Measurements from ENCODE around the gene PGLYRP2.

PGLYRP2 gene

DNA sequence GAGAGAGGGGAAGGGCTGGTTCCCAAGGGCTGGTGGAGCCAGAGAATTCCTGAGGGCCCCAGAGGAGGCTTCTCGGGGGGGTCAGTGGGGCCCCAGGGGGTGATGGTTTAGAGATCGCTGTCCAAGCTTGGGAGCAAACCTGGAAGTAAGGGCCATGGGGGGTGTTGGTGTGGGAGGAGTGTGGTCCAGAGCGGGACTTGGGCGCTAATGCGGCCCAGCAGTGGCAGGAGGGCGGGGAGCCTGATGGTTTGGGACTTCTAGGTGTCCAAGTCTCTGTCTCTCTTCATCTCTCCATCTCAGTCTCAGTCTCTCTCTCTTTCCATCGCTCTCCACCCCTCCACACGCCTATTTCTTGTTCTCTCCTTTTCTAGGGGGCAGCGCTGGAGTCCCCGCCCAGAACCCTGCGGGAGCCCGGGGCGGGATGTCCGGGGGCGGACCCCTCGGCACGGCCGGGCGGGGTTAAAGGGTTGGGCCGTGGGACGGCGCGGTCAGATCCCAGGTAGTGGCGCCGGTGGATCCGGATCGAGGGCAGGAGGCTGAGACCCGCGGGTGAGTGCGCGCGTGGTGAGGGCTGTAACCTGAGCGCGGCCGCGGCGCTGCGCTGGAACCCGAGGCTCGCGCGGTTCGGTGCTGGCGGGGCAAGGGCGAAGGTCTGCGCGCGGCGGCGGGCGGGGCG, 28.9 kb upstream of the PGLYRP2 start, which contains the start of gene CYP4F22 (continued):
- TF ChIP-seq, protein P1, sequence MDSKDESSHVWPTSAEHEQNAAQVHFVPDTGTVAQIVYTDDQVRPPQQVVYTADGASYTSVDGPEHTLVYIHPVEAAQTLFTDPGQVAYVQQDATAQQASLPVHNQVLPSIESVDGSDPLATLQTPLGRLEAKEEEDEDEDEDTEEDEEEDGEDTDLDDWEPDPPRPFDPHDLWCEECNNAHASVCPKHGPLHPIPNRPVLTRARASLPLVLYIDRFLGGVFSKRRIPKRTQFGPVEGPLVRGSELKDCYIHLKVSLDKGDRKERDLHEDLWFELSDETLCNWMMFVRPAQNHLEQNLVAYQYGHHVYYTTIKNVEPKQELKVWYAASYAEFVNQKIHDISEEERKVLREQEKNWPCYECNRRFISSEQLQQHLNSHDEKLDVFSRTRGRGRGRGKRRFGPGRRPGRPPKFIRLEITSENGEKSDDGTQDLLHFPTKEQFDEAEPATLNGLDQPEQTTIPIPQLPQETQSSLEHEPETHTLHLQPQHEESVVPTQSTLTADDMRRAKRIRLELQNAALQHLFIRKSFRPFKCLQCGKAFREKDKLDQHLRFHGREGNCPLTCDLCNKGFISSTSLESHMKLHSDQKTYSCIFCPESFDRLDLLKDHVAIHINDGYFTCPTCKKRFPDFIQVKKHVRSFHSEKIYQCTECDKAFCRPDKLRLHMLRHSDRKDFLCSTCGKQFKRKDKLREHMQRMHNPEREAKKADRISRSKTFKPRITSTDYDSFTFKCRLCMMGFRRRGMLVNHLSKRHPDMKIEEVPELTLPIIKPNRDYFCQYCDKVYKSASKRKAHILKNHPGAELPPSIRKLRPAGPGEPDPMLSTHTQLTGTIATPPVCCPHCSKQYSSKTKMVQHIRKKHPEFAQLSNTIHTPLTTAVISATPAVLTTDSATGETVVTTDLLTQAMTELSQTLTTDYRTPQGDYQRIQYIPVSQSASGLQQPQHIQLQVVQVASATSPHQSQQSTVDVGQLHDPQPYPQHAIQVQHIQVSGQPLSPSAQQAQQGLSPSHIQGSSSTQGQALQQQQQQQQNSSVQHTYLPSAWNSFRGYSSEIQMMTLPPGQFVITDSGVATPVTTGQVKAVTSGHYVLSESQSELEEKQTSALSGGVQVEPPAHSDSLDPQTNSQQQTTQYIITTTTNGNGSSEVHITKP (tag by site-specific recombination; IDR thresholded peaks at IDR 0.05) = peak; percentile 90
- no peak for TF ChIP-seq ZBTB49 (tag by site-specific recombination; IDR thresholded peaks at IDR 0.05; ENCODE audit: low read depth)
- TF ChIP-seq ZNF621 (tag by site-specific recombination; IDR thresholded peaks at IDR 0.05) = no peak
- no peak for TF ChIP-seq ZNF10 (tag by site-specific recombination; IDR thresholded peaks at IDR 0.05)
- TF ChIP-seq KLF1 (tag by site-specific recombination; IDR thresholded peaks at IDR 0.05) = peak; percentile 55; the same call in 1 of the 2 replicates
- TF ChIP-seq ZBTB1 (tag by site-specific recombination; IDR thresholded peaks at IDR 0.05) = no peak
- no peak for TF ChIP-seq WT1 (tag by site-specific recombination; IDR thresholded peaks at IDR 0.05)
- TF ChIP-seq ZNF148 (tag by site-specific recombination; IDR thresholded peaks at IDR 0.05; ENCODE audit: borderline replicate concordance) = no peak
- TF ChIP-seq ZBTB21 (tag by site-specific recombination; IDR thresholded peaks at IDR 0.05) = no peak
- TF ChIP-seq SP3 (tag by site-specific recombination; IDR thresholded peaks at IDR 0.05) = peak; percentile 78
- no peak for TF ChIP-seq ZNF121 (tag by site-specific recombination; IDR thresholded peaks at IDR 0.05)
- no peak for TF ChIP-seq ATF2 (tag by site-specific recombination; IDR thresholded peaks at IDR 0.05; ENCODE audit: low read depth)
- TF ChIP-seq ZNF157 (tag by site-specific recombination; IDR thresholded peaks at IDR 0.05) = no peak
- TF ChIP-seq, protein P2, sequence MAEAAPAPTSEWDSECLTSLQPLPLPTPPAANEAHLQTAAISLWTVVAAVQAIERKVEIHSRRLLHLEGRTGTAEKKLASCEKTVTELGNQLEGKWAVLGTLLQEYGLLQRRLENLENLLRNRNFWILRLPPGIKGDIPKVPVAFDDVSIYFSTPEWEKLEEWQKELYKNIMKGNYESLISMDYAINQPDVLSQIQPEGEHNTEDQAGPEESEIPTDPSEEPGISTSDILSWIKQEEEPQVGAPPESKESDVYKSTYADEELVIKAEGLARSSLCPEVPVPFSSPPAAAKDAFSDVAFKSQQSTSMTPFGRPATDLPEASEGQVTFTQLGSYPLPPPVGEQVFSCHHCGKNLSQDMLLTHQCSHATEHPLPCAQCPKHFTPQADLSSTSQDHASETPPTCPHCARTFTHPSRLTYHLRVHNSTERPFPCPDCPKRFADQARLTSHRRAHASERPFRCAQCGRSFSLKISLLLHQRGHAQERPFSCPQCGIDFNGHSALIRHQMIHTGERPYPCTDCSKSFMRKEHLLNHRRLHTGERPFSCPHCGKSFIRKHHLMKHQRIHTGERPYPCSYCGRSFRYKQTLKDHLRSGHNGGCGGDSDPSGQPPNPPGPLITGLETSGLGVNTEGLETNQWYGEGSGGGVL (tag by site-specific recombination; IDR thresholded peaks at IDR 0.05) = no peak; the same call in 1 of the 2 replicates
- no peak for TF ChIP-seq ZNF274 (IDR thresholded peaks at IDR 0.05; ENCODE audit: low read length)
- no peak for TF ChIP-seq ZNF274 (tag by site-specific recombination; IDR thresholded peaks at IDR 0.05; ENCODE audit: borderline replicate concordance)
- TF ChIP-seq ZFP41 (tag by site-specific recombination; IDR thresholded peaks at IDR 0.05; ENCODE audit: borderline replicate concordance) = no peak
- TF ChIP-seq, protein P3, sequence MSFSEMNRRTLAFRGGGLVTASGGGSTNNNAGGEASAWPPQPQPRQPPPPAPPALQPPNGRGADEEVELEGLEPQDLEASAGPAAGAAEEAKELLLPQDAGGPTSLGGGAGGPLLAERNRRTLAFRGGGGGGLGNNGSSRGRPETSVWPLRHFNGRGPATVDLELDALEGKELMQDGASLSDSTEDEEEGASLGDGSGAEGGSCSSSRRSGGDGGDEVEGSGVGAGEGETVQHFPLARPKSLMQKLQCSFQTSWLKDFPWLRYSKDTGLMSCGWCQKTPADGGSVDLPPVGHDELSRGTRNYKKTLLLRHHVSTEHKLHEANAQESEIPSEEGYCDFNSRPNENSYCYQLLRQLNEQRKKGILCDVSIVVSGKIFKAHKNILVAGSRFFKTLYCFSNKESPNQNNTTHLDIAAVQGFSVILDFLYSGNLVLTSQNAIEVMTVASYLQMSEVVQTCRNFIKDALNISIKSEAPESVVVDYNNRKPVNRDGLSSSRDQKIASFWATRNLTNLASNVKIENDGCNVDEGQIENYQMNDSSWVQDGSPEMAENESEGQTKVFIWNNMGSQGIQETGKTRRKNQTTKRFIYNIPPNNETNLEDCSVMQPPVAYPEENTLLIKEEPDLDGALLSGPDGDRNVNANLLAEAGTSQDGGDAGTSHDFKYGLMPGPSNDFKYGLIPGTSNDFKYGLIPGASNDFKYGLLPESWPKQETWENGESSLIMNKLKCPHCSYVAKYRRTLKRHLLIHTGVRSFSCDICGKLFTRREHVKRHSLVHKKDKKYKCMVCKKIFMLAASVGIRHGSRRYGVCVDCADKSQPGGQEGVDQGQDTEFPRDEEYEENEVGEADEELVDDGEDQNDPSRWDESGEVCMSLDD (tag by site-specific recombination; IDR thresholded peaks at IDR 0.05) = no peak
- TF ChIP-seq MZF1 (tag by site-specific recombination; IDR thresholded peaks at IDR 0.05; ENCODE audit: borderline replicate concordance) = no peak
- no peak for TF ChIP-seq KLF8 (tag by site-specific recombination; IDR thresholded peaks at IDR 0.05)
- TF ChIP-seq ZBTB7A (tag by site-specific recombination; IDR thresholded peaks at IDR 0.05; ENCODE audit: low read depth) = no peak
- no peak for TF ChIP-seq ZNF112 (tag by site-specific recombination; IDR thresholded peaks at IDR 0.05)
- no peak for TF ChIP-seq GLI4 (tag by site-specific recombination; IDR thresholded peaks at IDR 0.05)
- TF ChIP-seq, protein P4, sequence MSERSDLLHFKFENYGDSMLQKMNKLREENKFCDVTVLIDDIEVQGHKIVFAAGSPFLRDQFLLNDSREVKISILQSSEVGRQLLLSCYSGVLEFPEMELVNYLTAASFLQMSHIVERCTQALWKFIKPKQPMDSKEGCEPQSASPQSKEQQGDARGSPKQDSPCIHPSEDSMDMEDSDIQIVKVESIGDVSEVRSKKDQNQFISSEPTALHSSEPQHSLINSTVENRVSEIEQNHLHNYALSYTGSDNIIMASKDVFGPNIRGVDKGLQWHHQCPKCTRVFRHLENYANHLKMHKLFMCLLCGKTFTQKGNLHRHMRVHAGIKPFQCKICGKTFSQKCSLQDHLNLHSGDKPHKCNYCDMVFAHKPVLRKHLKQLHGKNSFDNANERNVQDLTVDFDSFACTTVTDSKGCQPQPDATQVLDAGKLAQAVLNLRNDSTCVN (tag by site-specific recombination; optimal IDR thresholded peaks at IDR 0.05) = peak; percentile 57
